ENCODE data around the gene DAPK3.

GRCh38 chr19:3975144-3975543 is 4.2 kb upstream of the DAPK3 start:
- TF ChIP-seq CTCF (IDR thresholded peaks at IDR 0.05; ENCODE audit: low read length), result no peak
- TF ChIP-seq EZH2phosphoT487 (IDR thresholded peaks at IDR 0.05; ENCODE audit: low read length), result no peak
